ENCODE results near the gene RAB11FIP4.

The RAB11FIP4 gene

DNA sequence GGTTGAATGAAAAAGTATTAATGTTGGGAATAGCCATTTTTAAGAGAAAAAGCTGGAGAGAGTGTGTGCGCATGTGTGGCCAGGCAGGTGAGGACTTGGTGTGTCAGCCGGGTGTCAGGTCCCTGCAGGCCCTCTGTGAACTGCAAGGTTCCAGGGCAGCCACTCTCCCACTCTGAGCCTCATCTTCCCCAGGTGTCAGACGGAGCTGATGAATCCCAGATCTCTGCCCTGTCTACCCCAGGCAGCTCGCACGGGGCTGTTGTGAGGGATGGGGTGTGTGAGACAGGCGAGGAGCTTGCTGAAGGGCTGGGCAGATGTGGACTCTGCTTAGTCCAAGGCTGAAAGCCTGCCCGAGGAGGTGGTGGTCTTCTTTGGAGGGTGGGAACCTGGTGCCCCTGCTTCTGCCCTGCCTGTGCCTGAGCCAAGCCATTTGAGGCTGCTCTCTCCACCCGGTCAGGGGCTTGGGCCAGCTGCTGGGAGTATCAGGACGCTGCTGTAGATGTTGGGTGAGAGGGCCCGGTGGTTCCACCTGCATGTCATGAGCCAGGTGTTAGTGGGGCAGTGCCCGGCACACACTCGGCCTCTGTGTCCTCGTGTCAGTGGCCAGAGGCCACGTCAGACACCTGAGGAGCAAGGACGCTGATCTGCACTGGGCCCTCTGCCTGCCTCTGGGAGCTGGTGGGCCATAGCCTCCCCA, 122.4 kb downstream of the RAB11FIP4 start:
- Histone ChIP-seq H3K4me1 (peaks cover 7% of the 10 kb centered on the region), H3K27me3 (ENCODE audit: control insufficient read depth, insufficient read depth, low read length) (no peaks in the 10 kb centered on the region), H3K36me3 (ENCODE audit: control insufficient read depth, insufficient read depth, low read length) (no peaks in the 10 kb centered on the region), H3K27ac (no peak overlapping the region), H3K4me3 (ENCODE audit: low read depth, low read length) (no peak overlapping the region), H3K79me2 (peaks cover 6% of the 10 kb centered on the region), H3K9ac (no peak overlapping the region), H3K4me2 (ENCODE audit: low read length) (no peak overlapping the region), H3K9me3 (ENCODE audit: control insufficient read depth, low read length) (no peaks in the 10 kb centered on the region), H2AFZ (no peak overlapping the region)
- TF ChIP-seq, protein P1, sequence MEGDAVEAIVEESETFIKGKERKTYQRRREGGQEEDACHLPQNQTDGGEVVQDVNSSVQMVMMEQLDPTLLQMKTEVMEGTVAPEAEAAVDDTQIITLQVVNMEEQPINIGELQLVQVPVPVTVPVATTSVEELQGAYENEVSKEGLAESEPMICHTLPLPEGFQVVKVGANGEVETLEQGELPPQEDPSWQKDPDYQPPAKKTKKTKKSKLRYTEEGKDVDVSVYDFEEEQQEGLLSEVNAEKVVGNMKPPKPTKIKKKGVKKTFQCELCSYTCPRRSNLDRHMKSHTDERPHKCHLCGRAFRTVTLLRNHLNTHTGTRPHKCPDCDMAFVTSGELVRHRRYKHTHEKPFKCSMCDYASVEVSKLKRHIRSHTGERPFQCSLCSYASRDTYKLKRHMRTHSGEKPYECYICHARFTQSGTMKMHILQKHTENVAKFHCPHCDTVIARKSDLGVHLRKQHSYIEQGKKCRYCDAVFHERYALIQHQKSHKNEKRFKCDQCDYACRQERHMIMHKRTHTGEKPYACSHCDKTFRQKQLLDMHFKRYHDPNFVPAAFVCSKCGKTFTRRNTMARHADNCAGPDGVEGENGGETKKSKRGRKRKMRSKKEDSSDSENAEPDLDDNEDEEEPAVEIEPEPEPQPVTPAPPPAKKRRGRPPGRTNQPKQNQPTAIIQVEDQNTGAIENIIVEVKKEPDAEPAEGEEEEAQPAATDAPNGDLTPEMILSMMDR (IDR thresholded peaks at IDR 0.05), result no peak

DNA sequence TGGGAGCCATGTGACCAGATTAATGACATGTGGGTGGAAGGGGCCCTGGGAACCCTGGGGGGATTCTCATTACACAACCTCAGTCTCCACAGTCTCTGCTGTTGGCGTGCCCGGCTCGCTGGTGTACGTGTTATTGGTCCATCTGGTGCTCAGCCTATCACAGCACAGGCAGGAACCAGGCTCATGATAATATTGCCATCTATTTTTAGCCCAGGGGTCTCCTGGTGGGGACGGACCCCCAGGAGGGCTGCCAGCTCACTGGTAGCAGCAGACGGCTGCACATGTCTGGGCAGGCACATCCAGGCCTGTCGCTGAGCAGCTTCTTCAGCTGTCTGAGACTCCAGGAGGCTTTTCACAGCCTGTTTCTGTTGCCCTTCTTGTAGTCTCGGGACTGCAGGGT, 123.8 kb downstream of the RAB11FIP4 start:
- peaks cover 4% of the 10 kb centered on the region for H3K79me2 ChIP-seq
- H3K4me1 ChIP-seq, result peaks cover 7% of the 10 kb centered on the region
- no peak overlapping the region for H3K4me3 ChIP-seq (ENCODE audit: low read depth, low read length)
- no peaks in the 10 kb centered on the region for H3K27me3 ChIP-seq (ENCODE audit: control insufficient read depth, insufficient read depth, low read length)
- H3K9ac ChIP-seq, result no peak overlapping the region
- H3K27ac ChIP-seq, result no peak overlapping the region
- H3K36me3 ChIP-seq (ENCODE audit: control insufficient read depth, insufficient read depth, low read length), result no peaks in the 10 kb centered on the region
- no peak overlapping the region for H2AFZ ChIP-seq
- no peaks in the 10 kb centered on the region for H3K9me3 ChIP-seq (ENCODE audit: control insufficient read depth, low read length)
- no peak overlapping the region for H3K4me2 ChIP-seq (ENCODE audit: low read length)
- TF ChIP-seq, protein P1 (IDR thresholded peaks at IDR 0.05), result no peak

DNA sequence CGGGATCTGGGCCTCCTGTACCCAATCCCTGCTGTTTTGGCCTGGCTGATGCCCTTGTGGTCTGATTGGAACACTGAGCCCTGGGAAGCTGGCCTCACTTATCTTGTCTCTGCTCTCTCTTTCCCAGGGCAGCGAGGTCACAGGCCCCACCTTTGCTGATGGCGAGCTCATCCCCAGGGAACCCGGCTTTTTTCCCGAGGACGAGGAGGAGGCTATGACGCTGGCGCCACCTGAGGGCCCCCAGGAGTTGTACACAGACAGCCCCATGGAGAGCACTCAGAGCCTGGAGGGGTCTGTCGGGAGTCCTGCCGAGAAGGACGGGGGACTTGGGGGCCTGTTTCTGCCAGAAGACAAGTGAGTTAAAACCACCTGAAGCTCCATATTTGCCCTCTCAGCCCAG, 126.0 kb downstream of the RAB11FIP4 start:
- H3K4me1 ChIP-seq, result no peaks in the 10 kb centered on the region
- H3K27me3 ChIP-seq (ENCODE audit: control insufficient read depth, insufficient read depth, low read length), result no peaks in the 10 kb centered on the region
- no peak overlapping the region for H3K4me3 ChIP-seq (ENCODE audit: low read depth, low read length)
- no peaks in the 10 kb centered on the region for H3K36me3 ChIP-seq (ENCODE audit: control insufficient read depth, insufficient read depth, low read length)
- H3K9me3 ChIP-seq (ENCODE audit: control insufficient read depth, low read length), result no peaks in the 10 kb centered on the region
- H3K27ac ChIP-seq, result no peak overlapping the region
- no peak overlapping the region for H3K4me2 ChIP-seq (ENCODE audit: low read length)
- no peak overlapping the region for H3K9ac ChIP-seq
- no peaks in the 10 kb centered on the region for H3K79me2 ChIP-seq
- H2AFZ ChIP-seq, result no peak overlapping the region
- TF ChIP-seq, protein P1 (IDR thresholded peaks at IDR 0.05), result no peak

DNA sequence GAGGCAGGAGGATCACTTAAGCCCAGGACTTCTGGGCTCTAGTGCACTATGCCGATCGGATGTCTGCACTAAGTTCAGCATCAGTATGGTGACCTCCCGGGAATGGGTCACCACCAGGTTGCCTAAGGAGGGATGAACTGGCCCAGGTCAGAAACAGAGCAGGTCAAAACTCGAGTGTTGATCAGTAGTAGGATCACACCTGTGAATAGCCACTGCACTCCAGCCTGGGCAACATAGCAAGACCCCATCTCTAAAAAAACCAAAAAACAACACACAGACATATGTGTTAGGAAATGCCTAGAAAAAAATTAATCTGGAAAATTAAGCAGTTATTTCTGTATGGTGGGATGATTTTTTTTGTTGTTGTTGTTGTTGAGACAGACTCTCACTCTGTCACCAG, 127.0 kb downstream of the RAB11FIP4 start:
- no peaks in the 10 kb centered on the region for H3K79me2 ChIP-seq
- H3K4me2 ChIP-seq (ENCODE audit: low read length), result no peak overlapping the region
- H3K27ac ChIP-seq, result no peak overlapping the region
- no peak overlapping the region for H3K4me3 ChIP-seq (ENCODE audit: low read depth, low read length)
- no peaks in the 10 kb centered on the region for H3K36me3 ChIP-seq (ENCODE audit: control insufficient read depth, insufficient read depth, low read length)
- TF ChIP-seq, protein P1 (IDR thresholded peaks at IDR 0.05), result no peak
- H3K4me1 ChIP-seq, result no peaks in the 10 kb centered on the region
- H3K9ac ChIP-seq, result no peak overlapping the region
- H2AFZ ChIP-seq, result no peak overlapping the region
- H3K9me3 ChIP-seq (ENCODE audit: control insufficient read depth, low read length), result no peaks in the 10 kb centered on the region
- no peaks in the 10 kb centered on the region for H3K27me3 ChIP-seq (ENCODE audit: control insufficient read depth, insufficient read depth, low read length)
